Stimulated activated CD4-positive, alpha-beta T cell treated with anti-CD3 and anti-CD28 coated beads, Interleukin-1b, Interleukin-23, amount 100 ng/mL, for 48 hours (primary cell): ENCODE measurements around the gene HOXC6.
"Not testable (repeated sequence)": the region's sequence is repeated elsewhere in the genome, so short reads cannot be mapped to it uniquely, and the experiment has no call there.

Source experiments
- DNase-seq: peaks from one replicate; pipeline ENCODE4 v3.0.0-alpha.2; 2020

HOXC6 gene

GRCh38 chr12:54060174-54060974 is 32.1 kb downstream of the HOXC6 start:
- no peak for DNase-seq

GRCh38 chr12:54060975-54061778 is 32.9 kb downstream of the HOXC6 start:
- no peak for DNase-seq

- no peak for DNase-seq
Observed at GRCh38 chr12:54065677-54066076, 37.4 kb downstream of the HOXC6 start.

- no peak for DNase-seq
Observed at GRCh38 chr12:54066408-54066807, 38.2 kb downstream of the HOXC6 start.

- DNase-seq = no peak
Observed at GRCh38 chr12:54068418-54069070, 40.3 kb downstream of the HOXC6 start.

GRCh38 chr12:54071942-54072341 is 43.7 kb downstream of the HOXC6 start:
- no peak for DNase-seq

- DNase-seq = no peak
Observed at GRCh38 chr12:54074308-54074707, 46.1 kb downstream of the HOXC6 start.

- no peak for DNase-seq
Observed at GRCh38 chr12:54075409-54075808, 47.2 kb downstream of the HOXC6 start.

GRCh38 chr12:54075974-54076373 is 47.7 kb downstream of the HOXC6 start:
- DNase-seq = no peak

- not testable (repeated sequence) for DNase-seq
Observed at GRCh38 chr12:54077843-54078242, 49.6 kb downstream of the HOXC6 start.

- not testable (repeated sequence) for DNase-seq
Observed at GRCh38 chr12:54079115-54079514, 50.9 kb downstream of the HOXC6 start.
